ENCODE measurements around the gene BMP7.
A peak's percentile ranks its signal among the peaks of the same experiment; 100 is the strongest.

The BMP7 gene

DNA sequence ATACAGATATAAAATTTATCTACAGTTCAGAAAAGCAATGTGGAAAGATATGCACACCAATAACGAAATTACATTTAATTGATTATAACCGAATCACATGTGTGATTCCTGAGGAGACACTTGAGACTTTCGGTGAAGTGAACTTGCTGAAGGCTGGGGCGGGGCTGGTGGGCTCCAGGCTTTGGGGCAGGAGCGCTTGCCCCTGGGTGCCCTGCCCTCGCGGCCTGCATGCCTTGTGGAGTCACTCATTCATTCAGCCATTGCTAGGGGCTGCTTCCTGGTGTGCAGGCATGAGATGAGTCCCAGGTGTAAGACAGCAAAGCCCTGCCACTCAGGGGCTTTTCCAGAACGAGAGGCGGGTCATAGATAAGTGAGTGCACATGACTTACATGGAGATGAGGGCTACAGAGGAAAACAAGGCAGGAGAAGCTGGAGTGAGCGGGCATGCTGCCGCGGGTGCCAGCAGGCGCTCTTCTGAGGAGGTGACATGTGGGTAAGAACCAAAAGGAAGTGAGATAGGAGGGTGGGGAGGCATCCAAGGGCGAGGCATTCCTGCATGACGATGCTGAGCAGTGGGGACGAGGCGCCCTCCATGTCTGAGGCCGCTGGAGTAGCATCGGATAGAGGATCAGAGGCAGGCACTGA is 88.7 kb downstream of the BMP7 start:
- no peak overlapping the region for H3K4me3 ChIP-seq (ENCODE audit: extremely low read depth, insufficient read depth, low read length, poor library complexity, severe bottlenecking)
- no peaks in the 10 kb centered on the region for H3K9me3 ChIP-seq (ENCODE audit: control insufficient read depth, low read length)
- no peak overlapping the region for H3K27ac ChIP-seq (ENCODE audit: low read depth, low read length, severe bottlenecking)
- WGBS, 2 experiments (ENCODE audit: insufficient coverage in 2 of 2): 93% methylated on average over 16 to 18 of the region's 19 CpGs
- H3K4me1 ChIP-seq (ENCODE audit: control insufficient read depth, insufficient read depth, low read length, poor library complexity, severe bottlenecking): no peaks in the 10 kb centered on the region
- no peaks in the 10 kb centered on the region for H3K36me3 ChIP-seq (ENCODE audit: control insufficient read depth, insufficient read depth, low read length)

DNA sequence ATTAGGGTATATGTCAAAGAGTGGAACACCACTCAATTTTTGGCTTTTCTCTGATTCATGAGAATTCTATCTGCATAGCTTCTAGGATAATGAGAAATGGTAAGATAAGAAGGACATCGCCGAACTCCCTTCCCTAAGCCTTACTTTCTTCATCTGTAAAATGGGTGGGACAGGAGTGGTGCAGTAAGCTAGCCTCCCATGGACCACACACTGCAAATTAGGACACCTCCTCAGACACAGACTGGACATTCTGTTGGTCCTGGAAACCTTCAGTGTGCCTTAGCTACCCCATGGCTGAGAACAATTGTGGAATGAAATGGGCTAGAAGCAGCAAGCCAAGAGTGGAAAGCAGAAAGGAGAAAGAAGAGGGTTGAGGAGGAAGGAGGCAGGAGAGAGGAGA is 89.6 kb downstream of the BMP7 start:
- Histone ChIP-seq H3K4me3 (ENCODE audit: extremely low read depth, insufficient read depth, low read length, poor library complexity, severe bottlenecking) (no peak overlapping the region), H3K4me1 (ENCODE audit: control insufficient read depth, insufficient read depth, low read length, poor library complexity, severe bottlenecking) (no peaks in the 10 kb centered on the region), H3K36me3 (ENCODE audit: control insufficient read depth, insufficient read depth, low read length) (no peaks in the 10 kb centered on the region), H3K9me3 (ENCODE audit: control insufficient read depth, low read length) (no peaks in the 10 kb centered on the region), H3K27ac (ENCODE audit: low read depth, low read length, severe bottlenecking) (no peak overlapping the region)
- no CpG with 5 or more reads among the region's 2 CpGs for WGBS, 2 experiments (ENCODE audit: insufficient coverage in 2 of 2)

DNA sequence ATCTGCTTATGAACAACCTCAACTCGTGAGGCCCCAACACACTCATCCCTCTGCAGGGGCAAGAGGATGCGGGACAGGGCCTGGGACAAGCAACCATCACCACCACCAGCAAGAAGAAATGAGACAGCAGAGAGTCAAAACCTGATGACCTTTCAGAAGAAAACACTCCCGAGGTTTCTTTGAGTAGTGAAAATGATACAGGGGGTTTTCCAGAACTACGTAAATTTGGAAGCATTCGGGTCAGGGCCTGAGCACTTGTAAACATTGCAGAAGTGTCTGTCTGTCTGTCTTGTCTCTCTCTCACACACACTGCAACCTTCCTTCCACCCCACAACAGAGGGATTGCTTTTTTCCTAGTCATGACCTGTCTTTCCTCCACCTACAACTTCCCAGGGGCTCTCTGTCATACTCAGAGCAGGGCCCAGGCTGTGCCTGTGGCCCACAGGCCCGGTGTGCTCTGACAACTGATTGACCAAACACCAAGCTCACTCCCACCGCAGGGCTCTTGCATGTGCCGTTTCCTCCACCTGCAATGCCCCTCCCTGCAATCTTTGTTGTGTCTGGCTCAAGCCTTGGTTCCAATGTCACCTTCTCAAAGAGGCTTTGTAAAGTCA is 90.9 kb downstream of the BMP7 start:
- H3K36me3 ChIP-seq (ENCODE audit: control insufficient read depth, insufficient read depth, low read length): peaks cover 4% of the 10 kb centered on the region
- WGBS, 2 experiments (ENCODE audit: insufficient coverage in 2 of 2): 85 to 90% methylated on average over 4 to 7 of the region's 8 CpGs
- no peak overlapping the region for H3K27ac ChIP-seq (ENCODE audit: low read depth, low read length, severe bottlenecking)
- H3K4me1 ChIP-seq (ENCODE audit: control insufficient read depth, insufficient read depth, low read length, poor library complexity, severe bottlenecking): no peaks in the 10 kb centered on the region
- no peaks in the 10 kb centered on the region for H3K9me3 ChIP-seq (ENCODE audit: control insufficient read depth, low read length)
- H3K4me3 ChIP-seq (ENCODE audit: extremely low read depth, insufficient read depth, low read length, poor library complexity, severe bottlenecking): no peak overlapping the region

DNA sequence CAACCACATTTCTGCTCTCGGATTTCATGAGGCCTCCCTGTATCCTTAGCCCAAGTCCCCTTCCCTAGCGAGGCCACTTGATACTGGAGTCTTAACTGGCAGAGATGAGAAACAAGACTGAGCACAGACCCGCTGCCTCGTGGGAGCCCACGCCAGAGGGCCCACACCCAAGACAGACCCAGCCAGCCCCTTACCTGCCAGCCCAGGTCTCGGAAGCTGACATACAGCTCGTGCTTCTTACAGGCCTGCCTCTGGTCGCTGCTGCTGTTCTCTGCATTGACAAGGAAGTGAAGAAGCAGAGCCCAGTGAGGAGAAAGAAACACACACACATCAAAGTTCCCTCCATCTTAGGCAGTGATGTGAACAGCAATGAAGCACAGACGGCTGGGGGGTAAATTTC is 91.7 kb downstream of the BMP7 start:
- no peaks in the 10 kb centered on the region for H3K9me3 ChIP-seq (ENCODE audit: control insufficient read depth, low read length)
- no peak overlapping the region for H3K4me3 ChIP-seq (ENCODE audit: extremely low read depth, insufficient read depth, low read length, poor library complexity, severe bottlenecking)
- no peak overlapping the region for H3K27ac ChIP-seq (ENCODE audit: low read depth, low read length, severe bottlenecking)
- H3K4me1 ChIP-seq (ENCODE audit: control insufficient read depth, insufficient read depth, low read length, poor library complexity, severe bottlenecking): no peaks in the 10 kb centered on the region
- peaks cover 4% of the 10 kb centered on the region for H3K36me3 ChIP-seq (ENCODE audit: control insufficient read depth, insufficient read depth, low read length)
- 74 to 88% methylated on average over 3 to 6 of the region's 9 CpGs for WGBS, 2 experiments (ENCODE audit: insufficient coverage in 2 of 2)

DNA sequence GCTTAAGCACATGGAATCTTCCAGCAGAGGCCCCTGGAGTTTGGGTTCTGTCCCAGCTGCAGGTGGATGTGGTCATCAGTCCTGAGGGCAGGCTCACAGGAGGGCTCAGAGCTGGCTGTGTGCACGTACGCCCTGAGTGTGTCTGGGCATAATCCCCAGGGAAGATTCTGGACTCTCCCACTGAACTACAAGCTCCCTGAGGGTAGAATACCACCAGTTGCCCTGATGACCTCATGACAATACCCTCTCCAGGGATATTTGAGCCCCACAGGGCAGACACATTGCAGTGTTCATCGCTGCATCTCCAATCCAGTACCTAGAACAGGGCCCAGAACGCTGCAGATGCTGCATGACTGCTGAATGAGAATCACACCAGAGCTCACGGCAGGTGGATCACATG is 92.5 kb downstream of the BMP7 start:
- Histone ChIP-seq H3K4me1 (ENCODE audit: control insufficient read depth, insufficient read depth, low read length, poor library complexity, severe bottlenecking) (peaks cover 3% of the 10 kb centered on the region), H3K27ac (ENCODE audit: low read depth, low read length, severe bottlenecking) (no peak overlapping the region), H3K9me3 (ENCODE audit: control insufficient read depth, low read length) (no peaks in the 10 kb centered on the region), H3K36me3 (ENCODE audit: control insufficient read depth, insufficient read depth, low read length) (peaks cover 4% of the 10 kb centered on the region), H3K4me3 (ENCODE audit: extremely low read depth, insufficient read depth, low read length, poor library complexity, severe bottlenecking) (no peak overlapping the region)
- 83 to 91% methylated on average over 4 to 5 of the region's 5 CpGs for WGBS, 2 experiments (ENCODE audit: insufficient coverage in 2 of 2)

GRCh38 chr20:57173041-57173440 is 93.4 kb downstream of the BMP7 start:
- Histone ChIP-seq H3K9me3 (ENCODE audit: control insufficient read depth, low read length) (no peaks in the 10 kb centered on the region), H3K27ac (ENCODE audit: low read depth, low read length, severe bottlenecking) (no peak overlapping the region), H3K4me1 (ENCODE audit: control insufficient read depth, insufficient read depth, low read length, poor library complexity, severe bottlenecking) (peaks cover 13% of the 10 kb centered on the region), H3K4me3 (ENCODE audit: extremely low read depth, insufficient read depth, low read length, poor library complexity, severe bottlenecking) (no peak overlapping the region), H3K36me3 (ENCODE audit: control insufficient read depth, insufficient read depth, low read length) (peaks cover 4% of the 10 kb centered on the region)
- 82 to 88% methylated on average over 9 to 11 of the region's 15 CpGs for WGBS, 2 experiments (ENCODE audit: insufficient coverage in 2 of 2)

- Histone ChIP-seq H3K4me1 (ENCODE audit: control insufficient read depth, insufficient read depth, low read length, poor library complexity, severe bottlenecking) (peaks cover 14% of the 10 kb centered on the region), H3K36me3 (ENCODE audit: control insufficient read depth, insufficient read depth, low read length) (peaks cover 4% of the 10 kb centered on the region), H3K27ac (ENCODE audit: low read depth, low read length, severe bottlenecking) (no peak overlapping the region), H3K9me3 (ENCODE audit: control insufficient read depth, low read length) (no peaks in the 10 kb centered on the region), H3K4me3 (ENCODE audit: extremely low read depth, insufficient read depth, low read length, poor library complexity, severe bottlenecking) (no peak overlapping the region)
- 93 to 95% methylated on average over 10 to 11 of the region's 14 CpGs for WGBS, 2 experiments (ENCODE audit: insufficient coverage in 2 of 2)
These were observed 96.1 kb downstream of the BMP7 start for GRCh38 chr20:57170343-57170742.

DNA sequence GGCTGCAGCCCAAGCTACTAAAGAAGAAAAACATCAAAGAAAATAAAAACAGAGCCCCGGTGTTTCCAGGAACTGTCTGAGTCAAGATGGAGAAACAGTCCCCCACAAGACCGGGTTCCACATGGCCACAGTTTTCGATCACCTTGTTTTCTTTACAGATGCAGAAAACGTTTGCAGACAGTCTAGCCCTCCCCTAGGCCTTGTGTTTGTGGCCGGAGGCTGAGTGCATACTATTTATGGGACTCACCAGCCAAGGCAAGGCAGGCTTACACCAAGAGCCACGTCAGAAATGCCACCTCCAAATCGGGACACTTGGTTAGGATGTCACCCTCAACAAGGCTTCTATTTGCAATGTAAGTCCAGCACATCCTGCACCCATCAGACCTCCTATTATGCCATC is 97.3 kb downstream of the BMP7 start:
- peaks cover 6% of the 10 kb centered on the region for H3K9me3 ChIP-seq (ENCODE audit: control insufficient read depth, low read length)
- WGBS, 2 experiments (ENCODE audit: insufficient coverage in 2 of 2): 88% methylated on average over 5 to 6 of the region's 7 CpGs
- H3K4me1 ChIP-seq (ENCODE audit: control insufficient read depth, insufficient read depth, low read length, poor library complexity, severe bottlenecking): peaks cover 14% of the 10 kb centered on the region
- no peak overlapping the region for H3K4me3 ChIP-seq (ENCODE audit: extremely low read depth, insufficient read depth, low read length, poor library complexity, severe bottlenecking)
- no peak overlapping the region for H3K27ac ChIP-seq (ENCODE audit: low read depth, low read length, severe bottlenecking)
- H3K36me3 ChIP-seq (ENCODE audit: control insufficient read depth, insufficient read depth, low read length): peaks cover 4% of the 10 kb centered on the region

- 62 to 74% methylated on average over 17 to 20 of the region's 26 CpGs for WGBS, 2 experiments (ENCODE audit: insufficient coverage in 2 of 2)
- H3K27ac ChIP-seq (ENCODE audit: low read depth, low read length, severe bottlenecking): peak overlapping the region; percentile 69
- peaks cover 8% of the 10 kb centered on the region for H3K9me3 ChIP-seq (ENCODE audit: control insufficient read depth, low read length)
- peaks cover 14% of the 10 kb centered on the region for H3K4me1 ChIP-seq (ENCODE audit: control insufficient read depth, insufficient read depth, low read length, poor library complexity, severe bottlenecking)
- peaks cover 4% of the 10 kb centered on the region for H3K36me3 ChIP-seq (ENCODE audit: control insufficient read depth, insufficient read depth, low read length)
- H3K4me3 ChIP-seq (ENCODE audit: extremely low read depth, insufficient read depth, low read length, poor library complexity, severe bottlenecking): no peak overlapping the region
These were observed 98.3 kb downstream of the BMP7 start for GRCh38 chr20:57167971-57168701.

DNA sequence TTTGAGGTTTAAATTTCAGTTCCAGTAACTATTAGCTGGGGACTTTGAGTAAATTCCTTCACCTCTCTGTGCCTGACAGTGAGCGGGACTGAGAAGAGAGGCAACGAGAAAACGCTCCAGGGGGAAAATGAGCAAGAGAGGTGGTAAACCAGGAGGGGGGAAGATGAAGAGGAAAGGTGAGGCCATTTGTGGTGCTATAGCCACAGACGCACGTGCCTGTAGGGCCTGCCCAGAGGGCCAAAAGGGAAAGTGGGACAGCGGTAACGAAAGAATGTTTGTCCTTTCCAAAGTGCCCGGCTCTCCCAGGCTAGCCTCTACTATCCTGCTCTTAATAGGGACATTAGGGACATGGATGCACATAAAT is 99.2 kb downstream of the BMP7 start:
- peaks cover 8% of the 10 kb centered on the region for H3K9me3 ChIP-seq (ENCODE audit: control insufficient read depth, low read length)
- peaks cover 4% of the 10 kb centered on the region for H3K36me3 ChIP-seq (ENCODE audit: control insufficient read depth, insufficient read depth, low read length)
- H3K4me3 ChIP-seq (ENCODE audit: extremely low read depth, insufficient read depth, low read length, poor library complexity, severe bottlenecking): no peak overlapping the region
- no peak overlapping the region for H3K27ac ChIP-seq (ENCODE audit: low read depth, low read length, severe bottlenecking)
- H3K4me1 ChIP-seq (ENCODE audit: control insufficient read depth, insufficient read depth, low read length, poor library complexity, severe bottlenecking): peaks cover 14% of the 10 kb centered on the region
- 94 to 95% methylated on average over 5 to 6 of the region's 8 CpGs for WGBS, 2 experiments (ENCODE audit: insufficient coverage in 2 of 2)
